SK-N-MC (cell line): Measurements from ENCODE around the gene SCART1.
"Not testable (repeated sequence)": the region's sequence is repeated elsewhere in the genome, so short reads cannot be mapped to it uniquely, and the experiment has no call there.

ENCODE experiments used
- DNase-seq: peaks from one replicate; pipeline ENCODE4 v3.0.0-alpha.2; 2011; ENCODE audit warnings: low read depth, low spot score
- H3K27ac ChIP-seq: fragments of 200-600 bp; sonication (generic); 2 replicates; pipeline ENCODE4 v1.5.1; 2016; ENCODE audit warnings: mixed run types
- H3K36me3 ChIP-seq: fragments of 200-600 bp; sonication (generic); 2 replicates; pipeline ENCODE4 v1.6.1; 2017; ENCODE audit warnings: antibody characterized with exemption, low read length, mixed read lengths; ENCODE audit not compliant: insufficient read depth
- H3K4me3 ChIP-seq: fragments of 200-600 bp; sonication (generic); 2 replicates; pipeline ENCODE4 v1.5.1; 2016
- H3K9ac ChIP-seq: fragments of 200-600 bp; sonication (generic); 2 replicates; pipeline ENCODE4 v1.8.0; 2017; ENCODE audit warnings: mixed run types, mixed read lengths; ENCODE audit not compliant: insufficient read length
- H3K9me3 ChIP-seq: fragments of 200-600 bp; sonication (generic); 2 replicates; pipeline ENCODE4 v1.6.1; 2017; ENCODE audit warnings: low read depth, mild to moderate bottlenecking, antibody characterized with exemption, low read length, moderate library complexity, mixed read lengths
- EZH2 ChIP-seq: fragments of 200-600 bp; sonication (generic); IDR thresholded peaks from one replicate; pipeline ENCODE4 v1.6.1; 2017; ENCODE audit warnings: antibody characterized with exemption
- FOXP2 ChIP-seq: optimal IDR thresholded peaks from 2 replicates; pipeline ENCODE3; 2011; ENCODE audit warnings: mild to moderate bottlenecking, moderate library complexity; ENCODE audit not compliant: insufficient read depth; ENCODE audit errors: extremely low read length, control extremely low read depth
- POLR2AphosphoS5 ChIP-seq: IDR thresholded peaks from 2 replicates; pipeline ENCODE4 v1.6.1; 2012; ENCODE audit warnings: mild to moderate bottlenecking, low read depth, low read length, borderline replicate concordance

Gene SCART1

DNA sequence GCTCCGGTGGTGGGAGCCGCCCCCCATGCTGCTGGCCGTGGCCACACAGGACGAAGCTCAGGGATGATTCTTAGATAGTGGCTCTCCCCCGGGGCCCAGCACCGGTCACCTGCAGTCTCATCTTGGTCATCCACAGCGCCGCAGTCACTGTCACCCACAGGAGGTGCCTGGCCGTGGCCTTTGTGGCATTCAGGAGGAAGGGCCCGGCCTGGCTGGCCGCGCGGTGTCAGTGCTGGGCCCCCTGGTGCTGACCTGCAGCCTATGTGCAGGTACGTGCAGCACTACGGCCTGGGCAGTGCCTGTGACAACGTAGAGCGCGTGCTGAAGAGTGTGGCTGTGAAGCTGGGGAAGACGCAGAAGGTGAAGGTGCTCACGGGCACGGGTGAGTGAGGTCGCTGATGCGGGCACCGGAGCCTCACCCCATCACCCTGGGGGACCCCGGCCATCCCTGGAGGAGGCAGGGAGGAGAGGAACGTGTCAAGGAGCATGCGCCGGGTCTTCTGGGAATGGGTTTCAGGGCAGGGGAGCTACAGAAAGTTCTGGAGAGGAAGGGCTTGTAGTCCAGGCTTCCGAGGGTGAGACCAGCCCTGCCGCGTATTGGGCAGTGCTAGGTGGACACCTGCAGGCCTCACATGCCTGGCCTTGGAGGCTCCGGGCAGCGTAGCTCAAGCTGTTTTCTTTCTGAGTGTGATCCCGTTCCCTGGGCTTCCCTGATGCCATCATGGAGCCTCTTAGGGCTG lies 34.4 kb upstream of the SCART1 start:
- H3K36me3 ChIP-seq, result no peaks in the 10 kb centered on the region
- DNase-seq, result no peak
- H3K4me3 ChIP-seq, result no peak overlapping the region
- no peaks in the 10 kb centered on the region for H3K9me3 ChIP-seq
- no peak overlapping the region for H3K27ac ChIP-seq
- no peak overlapping the region for H3K9ac ChIP-seq
- TF ChIP-seq POLR2AphosphoS5 (no peak), FOXP2 (no peak), EZH2 (no peak)

DNA sequence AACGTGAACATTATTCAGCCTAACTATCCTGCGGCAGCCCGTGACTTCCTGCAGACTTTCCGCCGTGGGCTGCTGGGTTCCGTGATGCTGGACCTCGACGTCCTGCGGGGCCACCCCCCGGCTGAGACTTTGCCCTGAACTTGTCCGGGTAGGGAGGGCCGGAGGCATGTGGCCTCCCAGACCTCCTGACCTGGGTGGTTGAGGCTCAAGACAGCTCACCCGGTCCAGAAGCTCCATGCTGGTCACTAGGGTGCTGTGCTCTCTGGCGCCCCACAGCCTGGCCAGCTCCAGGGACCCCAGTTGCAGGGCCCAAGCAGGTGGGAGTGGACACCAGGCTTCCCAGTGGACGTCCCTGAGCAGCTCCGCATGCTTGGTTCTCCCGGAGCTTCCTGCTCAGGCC lies 33.7 kb upstream of the SCART1 start:
- Histone ChIP-seq H3K9ac (no peak overlapping the region), H3K4me3 (no peak overlapping the region), H3K9me3 (no peaks in the 10 kb centered on the region), H3K27ac (no peak overlapping the region), H3K36me3 (no peaks in the 10 kb centered on the region)
- DNase-seq, result no peak
- TF ChIP-seq FOXP2 (no peak), EZH2 (no peak), POLR2AphosphoS5 (no peak)

DNA sequence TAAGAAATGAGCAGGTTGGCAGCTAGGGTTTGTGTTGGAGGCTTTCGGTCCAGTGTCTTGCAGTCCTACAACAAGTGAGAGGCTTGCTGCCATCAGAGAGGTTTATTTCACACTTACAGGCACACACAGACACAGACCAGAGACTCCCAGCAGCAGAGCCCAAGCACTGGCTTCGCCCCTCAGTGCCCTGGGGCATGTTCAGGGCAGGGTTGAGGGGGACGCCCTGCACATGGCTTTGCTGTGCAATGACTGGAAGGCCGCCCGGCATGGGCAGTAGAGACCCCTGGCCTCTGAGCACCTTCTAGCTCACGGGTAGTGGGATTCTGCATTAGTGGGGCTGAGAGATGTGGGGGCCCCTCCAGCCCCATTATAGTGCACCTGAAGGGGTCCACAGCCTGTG lies 33.2 kb upstream of the SCART1 start:
- no peak overlapping the region for H3K27ac ChIP-seq
- no peak for TF ChIP-seq POLR2AphosphoS5
- no peak for TF ChIP-seq EZH2
- no peak for TF ChIP-seq FOXP2
- H3K4me3 ChIP-seq, result no peak overlapping the region
- no peak overlapping the region for H3K9ac ChIP-seq
- no peaks in the 10 kb centered on the region for H3K9me3 ChIP-seq
- no peaks in the 10 kb centered on the region for H3K36me3 ChIP-seq
- DNase-seq, result no peak

DNA sequence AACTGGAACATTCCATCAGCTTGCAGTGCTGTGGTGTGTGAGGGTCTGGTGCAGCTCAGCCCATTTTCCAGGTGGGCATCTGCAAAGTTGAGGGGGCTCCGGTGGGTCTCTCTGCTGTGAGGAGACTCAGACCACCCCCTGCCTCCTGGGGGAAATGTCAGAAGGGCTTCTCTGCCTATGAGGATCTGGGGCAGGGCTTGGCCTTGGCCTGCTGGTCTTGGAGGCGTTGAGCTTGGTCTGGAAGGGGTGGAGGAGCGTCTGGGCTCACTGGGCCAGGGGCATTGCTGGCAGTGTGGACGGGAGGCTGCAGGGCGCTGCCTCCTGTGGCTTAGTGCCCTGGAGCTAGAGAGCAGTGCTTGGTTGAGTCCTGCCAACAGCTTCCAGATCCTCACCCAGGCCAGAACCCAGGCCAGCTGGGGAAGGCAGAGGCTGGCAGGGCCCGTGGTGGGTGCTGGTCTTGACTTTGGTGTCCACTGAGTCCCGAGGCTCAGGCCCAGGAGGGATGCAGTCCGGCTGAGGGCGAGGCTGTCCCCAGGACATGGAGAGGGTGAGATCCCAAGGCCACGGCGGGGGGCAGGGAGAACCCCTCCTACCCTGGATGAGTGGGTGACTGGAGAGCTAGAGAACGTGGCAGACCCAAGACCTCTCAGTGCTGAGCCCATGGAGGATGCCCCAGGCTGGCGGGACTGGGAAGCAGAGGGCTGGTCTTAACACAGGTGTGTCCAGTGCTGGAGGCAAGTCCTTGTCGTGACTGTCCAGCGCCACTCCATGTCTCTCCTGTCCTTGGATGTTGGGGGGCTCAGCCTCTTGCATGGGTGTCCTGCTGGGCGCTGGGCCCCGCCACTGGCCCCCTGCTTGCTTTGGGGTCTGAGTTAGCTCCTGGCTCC lies 32.2 kb upstream of the SCART1 start:
- Histone ChIP-seq H3K9ac (no peak overlapping the region), H3K36me3 (no peaks in the 10 kb centered on the region), H3K9me3 (no peaks in the 10 kb centered on the region), H3K27ac (no peak overlapping the region), H3K4me3 (no peak overlapping the region)
- DNase-seq, result no peak
- TF ChIP-seq FOXP2 (no peak), POLR2AphosphoS5 (no peak), EZH2 (no peak)

DNA sequence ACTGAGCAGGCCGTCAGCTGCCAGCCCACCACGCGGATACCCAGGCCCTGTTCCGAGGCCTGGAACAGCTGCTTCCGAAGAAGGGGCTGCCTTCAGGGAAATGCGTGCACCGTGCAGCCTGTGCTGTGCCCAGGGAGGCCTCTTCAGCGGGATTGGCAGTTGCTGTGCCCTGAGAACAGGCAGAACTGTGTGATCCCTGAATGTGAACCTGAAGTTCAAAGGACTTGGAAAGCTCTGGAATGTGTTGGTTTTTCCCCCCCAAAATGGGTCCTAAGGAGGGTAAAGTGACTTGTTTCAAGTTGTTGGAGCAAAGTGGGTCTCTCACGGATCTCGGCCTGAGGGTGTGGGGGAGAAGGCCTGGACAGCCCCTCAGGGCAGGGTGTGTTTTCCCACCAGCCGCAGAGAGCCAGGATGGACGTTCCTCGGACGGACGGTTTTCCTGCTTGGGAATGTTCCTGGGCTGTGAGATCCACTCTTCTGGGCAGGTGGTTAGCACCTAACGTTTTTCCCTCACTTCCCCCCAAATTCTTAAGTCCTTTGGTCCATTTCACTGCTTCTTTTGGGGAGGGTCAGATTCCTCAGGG lies 31.4 kb upstream of the SCART1 start:
- Histone ChIP-seq H3K9me3 (no peaks in the 10 kb centered on the region), H3K9ac (no peak overlapping the region), H3K27ac (no peak overlapping the region), H3K36me3 (no peaks in the 10 kb centered on the region), H3K4me3 (no peak overlapping the region)
- TF ChIP-seq EZH2, result no peak
- no peak for TF ChIP-seq POLR2AphosphoS5
- no peak for TF ChIP-seq FOXP2
- DNase-seq, result no peak

DNA sequence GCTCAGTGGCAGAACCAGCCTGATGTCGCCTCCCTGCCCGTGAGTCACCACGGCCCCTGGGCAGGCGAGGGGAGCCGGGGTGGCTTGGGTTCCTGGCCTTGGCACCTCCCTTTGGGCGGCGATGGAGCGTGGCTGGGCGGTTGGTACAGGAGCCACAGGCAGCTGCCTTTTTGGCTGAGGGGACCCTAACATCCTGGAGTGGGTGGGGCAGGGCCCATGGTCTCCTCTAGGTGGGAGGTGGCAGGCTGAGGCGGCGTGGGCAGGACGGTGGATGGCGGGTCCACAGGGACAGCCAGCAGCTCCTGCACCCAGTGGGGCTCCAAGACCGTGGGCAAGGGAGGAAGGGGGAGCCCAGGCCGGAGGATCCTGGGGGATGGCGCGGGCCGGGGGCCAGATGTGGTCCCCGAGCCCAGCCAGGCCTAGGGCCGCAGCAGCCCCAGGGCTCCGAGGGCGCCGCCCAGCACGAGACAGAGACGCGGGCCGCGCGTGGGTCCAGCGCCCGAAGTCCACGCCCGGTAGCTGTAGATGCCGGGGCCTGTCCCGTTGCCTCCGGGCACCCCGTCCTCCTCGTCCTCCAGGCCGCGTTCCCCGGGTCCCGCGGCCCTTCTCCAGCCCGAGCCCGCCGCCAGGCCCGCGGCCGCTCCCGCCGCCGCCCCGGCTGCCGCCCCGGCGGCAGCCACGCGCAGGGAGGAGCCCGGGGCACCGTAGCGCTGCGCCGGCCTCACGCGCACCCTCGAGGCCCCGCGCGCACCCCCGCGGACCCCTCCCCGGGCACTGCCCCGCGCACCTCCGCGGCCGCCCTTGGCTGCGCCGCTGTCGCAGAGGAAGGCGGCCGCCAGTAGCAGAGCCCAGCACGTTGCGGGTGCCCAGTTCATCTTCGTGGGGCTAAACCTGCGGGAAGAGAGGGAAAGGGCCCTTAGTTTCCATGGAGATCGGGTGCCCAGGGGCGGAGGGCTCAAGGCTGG lies 30.7 kb upstream of the SCART1 start:
- Histone ChIP-seq H3K36me3 (no peaks in the 10 kb centered on the region), H3K9me3 (no peaks in the 10 kb centered on the region), H3K4me3 (no peak overlapping the region), H3K27ac (no peak overlapping the region), H3K9ac (no peak overlapping the region)
- DNase-seq, result no peak
- TF ChIP-seq FOXP2, result no peak
- no peak for TF ChIP-seq EZH2
- TF ChIP-seq POLR2AphosphoS5, result peak; percentile 31; the same call in 1 of the 2 replicates

DNA sequence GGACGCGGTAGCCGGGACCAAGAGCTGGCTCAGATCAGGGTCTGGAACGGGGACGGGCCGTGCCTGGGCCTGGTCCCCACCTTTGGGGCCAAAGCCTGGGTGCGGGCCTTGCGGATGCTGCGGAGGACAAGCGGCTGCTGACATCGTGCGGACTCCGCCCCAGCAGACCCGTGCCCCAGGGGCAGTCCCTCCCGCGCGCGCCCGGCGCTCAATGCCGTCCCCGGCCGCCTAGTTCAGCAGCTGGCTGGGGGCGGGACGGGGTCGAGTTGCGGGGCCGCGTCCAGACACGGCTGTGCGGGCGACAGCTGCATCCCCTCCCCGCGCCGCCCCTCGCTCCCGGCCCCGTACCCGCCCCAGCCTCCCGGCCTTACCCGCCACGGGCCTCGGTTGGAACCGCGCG lies 29.6 kb upstream of the SCART1 start:
- not testable (repeated sequence) for H3K36me3 ChIP-seq, H3K27ac ChIP-seq, H3K9me3 ChIP-seq, H3K9ac ChIP-seq, H3K4me3 ChIP-seq, DNase-seq

DNA sequence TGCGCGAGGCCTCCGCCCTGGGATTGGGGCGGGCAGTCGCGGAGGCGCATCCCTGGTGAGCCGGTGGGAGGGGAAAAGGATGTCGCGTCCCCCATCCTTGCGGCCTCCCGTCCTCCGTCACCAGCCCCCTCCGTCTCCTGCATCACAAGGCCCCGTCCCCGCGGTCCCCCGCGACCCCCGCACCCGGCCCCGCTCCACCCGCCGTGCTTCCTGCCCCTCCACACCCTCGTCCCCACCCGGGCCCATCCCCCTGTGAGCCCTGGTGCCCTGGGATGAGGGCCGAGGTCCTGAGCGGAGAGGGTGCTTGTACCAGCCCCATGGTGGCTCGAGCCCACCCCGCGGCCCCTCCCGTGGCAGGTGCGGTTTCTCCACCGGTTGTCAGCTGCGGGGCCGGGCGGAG lies 29.1 kb upstream of the SCART1 start, which contains the start of gene SPRN:
TSS of gene SPRN (minus strand) at position 25 of the 400 bp plus-strand sequence. CDS start 944 bp downstream, outside the sequence.
- not testable (repeated sequence) for DNase-seq, H3K4me3 ChIP-seq, H3K36me3 ChIP-seq, H3K27ac ChIP-seq, H3K9me3 ChIP-seq, H3K9ac ChIP-seq

DNA sequence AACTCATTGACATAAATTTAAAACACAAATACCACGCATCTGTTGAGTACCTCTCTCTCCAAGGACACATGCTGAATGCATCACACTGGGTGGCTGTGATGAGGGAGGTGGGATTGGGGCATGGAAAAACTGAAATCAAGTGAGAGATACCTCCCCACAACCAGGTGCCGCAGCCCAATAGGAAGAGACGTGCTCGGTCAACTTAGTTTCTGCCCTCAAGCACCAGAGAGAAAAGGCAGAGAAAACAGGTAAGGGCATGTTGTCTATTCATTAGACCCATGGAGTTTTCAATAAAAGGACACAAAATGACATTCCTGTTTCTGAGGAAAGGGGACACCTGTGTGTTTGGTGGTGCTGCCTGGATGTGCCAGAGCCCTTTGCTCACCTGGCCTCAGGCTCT lies 24.2 kb upstream of the SCART1 start:
- not testable (repeated sequence) for DNase-seq, H3K9me3 ChIP-seq, H3K9ac ChIP-seq, H3K4me3 ChIP-seq, H3K36me3 ChIP-seq, H3K27ac ChIP-seq

DNA sequence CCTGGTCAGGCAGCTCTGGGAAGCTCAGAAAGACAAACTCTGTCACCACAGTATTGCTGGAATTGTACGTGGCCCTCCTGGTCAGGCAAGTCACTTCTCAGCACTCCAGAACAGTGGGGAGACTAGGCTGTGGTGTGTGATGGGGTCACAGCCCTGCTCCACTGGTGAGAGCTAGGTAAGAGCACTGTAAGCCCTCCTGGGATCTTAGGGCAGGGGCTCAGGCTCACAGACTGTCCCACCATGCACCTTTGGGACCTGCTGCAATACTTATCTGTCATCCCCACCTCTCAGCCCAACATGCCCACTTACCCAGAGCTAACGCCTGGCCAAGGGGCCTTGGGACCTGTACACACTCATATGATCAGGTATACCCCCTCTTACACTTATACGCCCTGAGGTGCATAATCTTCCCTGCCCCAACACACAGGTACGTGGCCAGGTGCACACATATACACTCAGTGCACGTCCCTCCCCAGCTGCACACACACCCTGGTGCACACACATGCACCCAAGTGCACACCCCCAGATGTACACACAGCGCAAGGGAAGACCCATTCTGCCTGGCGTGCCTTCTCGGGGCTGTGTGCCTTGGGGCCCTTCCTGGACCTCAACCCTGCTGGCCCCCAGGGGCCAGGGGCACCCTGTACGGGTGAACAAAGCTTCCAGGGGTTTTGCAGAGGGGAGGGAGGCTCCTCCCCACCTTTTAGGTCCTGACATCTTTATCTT lies 21.7 kb upstream of the SCART1 start:
- H3K9me3 ChIP-seq, H3K36me3 ChIP-seq, H3K27ac ChIP-seq, H3K9ac ChIP-seq, DNase-seq, H3K4me3 ChIP-seq: not testable (repeated sequence)

DNA sequence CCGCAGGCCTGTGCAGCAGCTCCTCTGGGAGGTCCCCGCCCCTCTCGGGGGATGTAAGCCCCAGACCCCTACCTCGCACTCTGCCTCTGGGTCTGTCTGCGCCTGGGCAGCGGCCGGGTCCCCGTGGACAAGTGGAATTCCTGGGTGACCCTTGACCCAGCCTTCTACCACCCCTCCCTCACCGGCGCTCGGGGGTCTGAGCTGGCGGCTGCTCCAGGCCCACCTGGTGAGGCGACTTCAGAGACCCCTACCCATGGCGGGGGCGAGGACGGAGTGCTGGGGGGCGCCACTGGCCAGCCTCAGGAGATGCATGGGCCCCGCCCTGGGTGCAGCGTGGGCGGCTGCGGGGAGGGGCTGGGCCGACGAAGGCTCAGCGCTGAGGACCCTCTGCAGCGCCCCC lies 21.0 kb upstream of the SCART1 start:
- H3K36me3 ChIP-seq, H3K9ac ChIP-seq, H3K4me3 ChIP-seq, DNase-seq, H3K9me3 ChIP-seq, H3K27ac ChIP-seq: not testable (repeated sequence)
